Stimulated activated CD8-positive, alpha-beta memory T cell treated with anti-CD3 and anti-CD28 coated beads, Interleukin-15, amount 100 ng/mL, for 4 hours (primary cell): Measurements from ENCODE around the gene SHPK.

Experiments used
- DNase-seq, 2 donors: peaks; one replicate each; pipeline ENCODE4 v3.0.0-alpha.2; 2020; ENCODE audit warnings: low read depth in 2 of 2

SHPK gene

DNA sequence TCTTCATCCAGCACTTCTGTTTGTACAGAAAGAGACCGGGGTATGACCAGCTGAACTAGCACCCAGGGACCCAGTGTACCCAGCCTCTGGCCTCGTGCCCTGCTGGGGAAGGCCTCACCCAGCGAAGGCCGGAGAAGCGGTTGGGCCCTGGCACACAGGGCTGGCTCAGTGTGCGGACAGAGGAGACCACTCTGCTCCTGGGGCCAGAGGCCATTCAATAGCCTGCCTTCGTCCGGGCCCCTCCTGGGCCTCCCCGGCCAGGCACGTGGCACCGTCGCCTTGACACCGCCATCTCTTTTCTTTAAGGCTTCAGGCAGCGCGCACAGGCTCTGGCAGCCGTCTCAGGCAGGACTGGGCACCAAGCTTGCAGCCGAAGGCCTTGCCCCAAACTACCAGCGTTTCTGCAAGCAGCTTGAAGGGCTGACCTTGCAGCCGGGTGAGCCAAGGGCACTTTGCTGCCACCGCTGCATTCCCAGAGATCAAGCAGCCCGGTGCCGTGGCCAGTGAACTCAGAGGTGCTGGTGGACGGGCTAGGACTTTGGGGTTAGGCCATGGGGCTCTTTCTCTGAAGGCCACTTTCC, 24.4 kb upstream of the SHPK start:
- DNase-seq, result no peak

DNA sequence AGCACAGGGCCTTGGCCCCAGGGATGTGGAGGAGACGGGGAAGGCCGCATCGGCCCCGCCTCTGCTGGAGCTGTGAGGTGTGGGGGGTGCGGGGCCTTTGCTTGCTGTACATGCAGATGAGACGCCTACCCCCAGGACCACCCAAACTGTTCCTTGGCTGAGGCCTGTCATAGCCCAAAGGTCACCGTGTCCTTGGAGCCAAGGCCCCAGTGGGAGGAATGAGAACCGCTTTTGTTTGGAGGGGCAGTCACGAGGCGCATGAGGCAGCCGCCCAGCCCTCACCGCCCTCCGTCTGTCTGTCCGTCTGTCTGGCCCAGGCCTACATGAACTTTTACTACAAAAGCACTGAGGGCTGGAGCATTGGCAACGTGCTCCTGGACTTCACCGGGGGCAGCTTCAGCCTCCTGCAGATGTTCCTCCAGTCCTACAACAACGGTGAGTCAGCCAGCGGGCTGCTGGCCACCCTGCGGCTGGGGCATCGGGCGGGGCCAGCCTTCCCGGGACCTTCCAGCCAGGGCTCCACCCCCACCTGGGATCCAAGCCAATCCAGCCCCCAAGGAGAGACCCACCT, 23.6 kb upstream of the SHPK start:
- DNase-seq, result no peak

DNA sequence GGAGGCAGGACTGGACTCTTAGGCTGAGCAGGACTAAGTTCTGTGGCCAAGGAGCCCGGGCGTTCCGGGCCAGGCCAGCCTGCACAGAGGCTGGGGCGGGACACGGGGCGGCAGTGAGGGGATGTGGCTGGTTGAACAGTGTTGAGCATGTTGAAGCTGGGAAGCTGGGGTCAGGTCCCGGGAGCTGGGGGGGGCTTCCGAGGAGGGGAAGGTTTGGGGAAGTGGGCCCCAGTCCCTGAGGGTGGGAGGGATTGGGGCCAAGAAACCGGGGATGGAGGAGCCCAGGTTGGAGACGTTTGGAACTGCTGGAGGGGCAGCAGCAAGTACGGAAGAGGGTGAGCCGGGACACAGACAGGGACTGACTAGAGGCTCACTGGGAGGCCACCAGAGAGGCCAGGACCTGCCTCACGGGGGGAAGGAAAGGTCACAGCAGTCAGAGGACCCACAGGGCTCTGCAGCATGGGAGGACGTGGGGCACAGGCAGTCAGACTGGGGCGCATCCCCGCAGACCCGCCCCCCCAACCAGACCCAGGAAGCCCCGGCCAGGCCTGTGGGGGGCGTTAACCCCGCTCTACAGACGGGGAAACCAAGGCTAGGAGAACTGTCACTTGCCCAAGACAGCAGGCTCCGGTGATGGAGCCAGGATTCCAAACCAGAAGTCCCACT, 22.9 kb upstream of the SHPK start:
- DNase-seq, result no peak

DNA sequence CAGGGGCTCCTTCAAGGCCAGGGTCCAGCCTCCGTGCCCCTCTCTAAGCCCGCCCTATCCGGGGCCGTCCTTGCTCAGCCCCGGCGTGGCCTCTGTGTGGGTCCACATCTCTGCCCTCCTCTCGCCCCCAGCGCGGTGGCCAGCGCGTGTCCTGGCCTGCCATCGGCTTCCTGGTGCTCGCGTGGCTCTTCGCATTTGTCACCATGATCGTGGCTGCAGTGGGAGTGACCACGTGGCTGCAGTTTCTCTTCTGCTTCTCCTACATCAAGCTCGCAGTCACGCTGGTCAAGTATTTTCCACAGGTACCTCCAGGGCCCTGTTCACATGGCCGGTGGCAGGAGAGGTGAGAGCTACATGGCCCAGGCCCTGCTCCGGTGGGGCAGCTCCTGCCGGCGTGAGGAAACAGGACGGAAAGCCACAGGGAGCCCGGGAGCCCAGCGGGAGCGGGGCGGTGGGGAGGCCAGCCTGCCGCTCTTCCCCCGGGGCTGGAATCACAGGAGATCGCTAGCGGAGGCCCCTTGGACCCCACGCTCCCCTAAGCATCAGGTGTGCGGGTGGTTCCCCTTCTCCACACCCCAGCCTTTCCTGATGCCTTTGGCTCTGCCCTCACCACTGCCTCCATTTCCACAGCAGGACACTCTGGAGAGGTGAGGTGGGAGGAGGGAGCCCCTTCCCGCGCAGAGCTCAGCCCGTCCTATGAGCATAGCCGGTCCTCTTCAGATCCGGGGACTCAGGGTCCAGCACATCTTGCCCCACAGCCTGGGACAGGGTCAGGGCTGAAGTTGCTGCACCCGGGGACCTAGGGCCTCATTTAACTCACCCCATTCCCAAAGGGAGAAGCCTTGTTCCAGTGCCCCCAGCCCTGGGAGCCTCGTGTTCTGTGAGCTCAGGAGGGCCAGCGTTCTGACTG, 22.1 kb upstream of the SHPK start:
- DNase-seq, result no peak

DNA sequence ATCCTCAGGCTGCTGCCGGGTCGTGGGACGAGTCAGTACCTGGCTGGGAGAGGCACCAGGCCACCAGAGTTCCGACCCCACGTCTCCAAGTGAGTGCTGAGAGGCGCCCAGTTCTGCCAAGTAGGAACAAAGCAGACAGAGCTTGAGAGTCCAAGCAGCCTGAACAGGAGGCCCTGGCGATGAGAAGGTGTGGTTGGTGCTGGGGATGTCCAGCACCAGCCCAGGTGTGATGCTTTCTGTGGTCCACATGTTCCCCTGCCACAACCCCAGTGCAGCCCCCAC, 21.5 kb upstream of the SHPK start:
- DNase-seq, result no peak

DNA sequence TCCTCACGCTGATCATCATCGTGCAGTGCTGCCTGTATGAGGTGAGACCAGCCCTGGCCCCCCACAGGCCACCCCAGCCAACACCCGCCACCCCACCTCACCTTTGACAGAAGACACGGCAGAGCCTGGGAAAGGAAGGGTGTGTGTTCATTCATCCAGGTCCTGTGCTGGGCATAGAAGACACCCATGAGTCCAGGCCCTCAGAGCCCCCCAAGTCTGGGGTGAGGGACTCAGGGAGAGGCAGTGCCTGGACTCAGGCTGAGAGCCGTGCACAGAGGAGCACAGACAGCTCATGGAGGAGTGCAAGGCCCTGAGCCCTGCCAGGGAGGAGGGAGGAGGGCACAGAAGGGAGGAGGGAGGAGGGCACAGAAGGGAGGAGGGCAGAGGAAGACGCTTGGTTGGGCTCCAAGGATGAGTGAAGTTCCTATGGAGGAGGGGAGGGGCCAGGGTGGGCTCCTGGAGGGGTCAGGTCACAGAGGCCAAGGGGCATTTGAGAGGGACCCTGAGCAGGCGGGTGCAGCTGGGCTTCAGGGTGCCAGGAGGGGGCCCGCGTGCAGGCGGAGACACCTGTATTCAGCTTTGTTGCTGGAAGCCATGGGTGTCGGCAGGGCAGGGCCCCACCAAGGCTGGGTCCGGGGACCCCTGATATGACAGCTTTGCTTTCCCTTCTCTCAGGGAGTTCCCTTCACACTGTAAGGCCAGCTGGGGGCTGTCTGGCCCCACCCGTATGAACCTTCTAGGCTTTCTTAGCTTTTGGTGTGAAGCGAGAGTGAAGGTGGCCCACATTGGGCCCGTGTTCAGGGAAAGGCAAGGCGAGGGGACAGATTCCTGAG, 20.9 kb upstream of the SHPK start:
- DNase-seq, result no peak

DNA sequence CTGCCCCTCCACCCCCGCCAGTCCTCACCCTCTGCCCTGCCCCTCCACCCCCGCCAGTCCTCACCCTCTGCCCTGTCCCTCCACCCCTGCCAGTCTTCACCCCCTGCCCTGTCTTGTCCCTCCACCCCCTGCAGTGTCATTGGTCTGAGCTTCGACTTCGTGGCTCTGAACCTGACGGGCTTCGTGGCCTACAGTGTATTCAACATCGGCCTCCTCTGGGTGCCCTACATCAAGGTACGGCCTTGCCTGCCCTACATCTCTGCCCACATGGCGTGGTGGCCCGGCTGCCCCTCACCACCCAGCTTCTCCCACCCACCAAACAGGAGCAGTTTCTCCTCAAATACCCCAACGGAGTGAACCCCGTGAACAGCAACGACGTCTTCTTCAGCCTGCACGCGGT, 20.3 kb upstream of the SHPK start:
- no peak for DNase-seq

DNA sequence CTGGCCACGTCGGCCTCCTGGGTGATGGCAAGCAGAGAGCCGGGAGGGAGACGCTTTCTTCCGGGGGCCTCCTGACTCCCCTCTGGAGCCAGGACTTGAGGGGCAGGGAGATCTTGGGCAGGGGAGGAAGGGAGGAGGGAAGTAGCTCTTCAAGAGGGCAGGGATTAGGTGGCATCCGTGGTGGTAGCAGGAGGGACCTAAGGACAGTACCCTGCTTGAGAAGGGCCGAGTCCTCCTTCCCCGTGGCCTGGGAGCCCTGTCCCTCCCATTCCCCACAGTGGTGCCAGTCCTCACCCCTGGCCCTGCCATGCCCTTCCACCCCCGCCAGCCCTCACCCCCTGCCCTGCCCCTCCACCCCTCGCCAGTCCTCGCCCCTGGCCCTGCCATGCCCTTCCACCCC, 19.7 kb upstream of the SHPK start:
- no peak for DNase-seq

DNA sequence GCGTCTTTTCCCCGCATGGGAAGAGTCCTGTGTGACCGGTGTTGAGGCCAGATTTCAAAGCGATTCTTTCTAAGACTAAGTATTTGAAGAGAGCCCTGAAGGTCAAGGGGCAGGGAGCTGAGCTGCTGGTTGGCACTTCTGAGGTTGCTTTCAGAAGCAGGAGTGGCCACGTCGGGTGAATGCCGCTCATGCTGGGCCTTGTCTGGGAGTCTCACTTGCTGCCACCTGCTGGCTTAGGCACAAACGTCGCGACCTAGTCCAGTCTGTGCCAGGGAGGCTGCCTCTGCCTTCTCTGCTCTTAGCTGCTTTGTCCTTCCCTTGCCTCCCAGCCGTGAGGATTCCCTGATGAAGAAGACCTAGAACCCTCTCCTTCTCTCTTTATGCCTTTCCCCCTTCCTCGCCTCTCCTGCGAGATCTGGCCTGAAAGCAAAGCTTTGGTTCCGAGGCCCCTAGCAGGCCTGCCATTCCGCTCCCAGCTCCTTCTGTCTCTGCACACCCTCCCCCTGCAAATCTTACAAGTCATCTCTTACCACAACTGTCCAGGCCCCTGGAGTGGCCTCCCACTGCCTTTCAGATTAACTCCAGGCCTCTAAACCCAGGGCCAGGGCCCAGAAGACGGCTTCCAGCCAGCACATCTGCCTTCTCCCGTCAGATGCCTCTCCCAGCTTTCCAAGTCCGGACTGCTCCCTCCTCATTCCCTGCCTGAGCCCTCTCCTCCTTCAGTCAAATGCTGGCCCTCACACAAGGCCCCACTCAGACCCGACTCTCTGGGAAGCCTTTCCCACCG, 11.9 kb upstream of the SHPK start:
- no peak for DNase-seq

DNA sequence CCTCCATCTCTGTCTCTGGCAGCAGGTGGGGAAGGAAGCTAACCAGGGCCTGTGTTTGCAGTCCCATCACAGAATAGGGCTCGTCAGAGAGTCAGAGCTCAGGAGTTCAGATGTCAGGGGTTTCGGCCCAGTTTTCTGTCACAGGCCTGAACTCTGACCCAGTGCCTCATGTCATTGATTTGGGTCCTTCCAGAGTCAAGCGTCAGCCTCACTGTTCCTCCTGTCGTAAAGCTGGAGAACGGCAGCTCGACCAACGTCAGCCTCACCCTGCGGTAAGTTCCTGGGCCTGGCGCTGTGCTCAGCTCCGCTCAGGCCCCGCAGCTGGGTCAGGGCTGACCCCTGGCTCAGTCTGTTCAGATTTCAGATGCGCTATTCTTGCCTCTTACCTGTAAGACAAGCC, 11.2 kb upstream of the SHPK start:
- no peak for DNase-seq

DNA sequence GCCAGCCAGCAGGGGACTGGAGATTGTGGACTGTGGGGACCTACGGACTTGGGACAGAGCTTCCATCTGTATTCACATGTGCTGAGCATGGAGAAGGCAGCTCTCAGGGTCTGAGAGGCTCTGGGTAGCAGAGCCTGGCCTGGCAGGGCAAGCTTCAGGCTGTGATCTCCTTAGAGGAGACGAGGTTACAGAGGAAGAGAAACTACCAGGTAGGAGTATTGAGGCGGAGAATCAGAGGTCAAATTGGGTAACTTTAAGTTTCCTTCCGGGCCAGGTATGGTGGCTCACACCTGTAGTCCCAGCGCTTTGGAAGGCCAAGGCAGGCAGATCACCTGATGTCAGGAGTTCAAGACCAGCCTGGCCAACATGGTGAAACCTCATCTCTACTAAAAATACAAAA, 9.3 kb upstream of the SHPK start:
- DNase-seq, result no peak

DNA sequence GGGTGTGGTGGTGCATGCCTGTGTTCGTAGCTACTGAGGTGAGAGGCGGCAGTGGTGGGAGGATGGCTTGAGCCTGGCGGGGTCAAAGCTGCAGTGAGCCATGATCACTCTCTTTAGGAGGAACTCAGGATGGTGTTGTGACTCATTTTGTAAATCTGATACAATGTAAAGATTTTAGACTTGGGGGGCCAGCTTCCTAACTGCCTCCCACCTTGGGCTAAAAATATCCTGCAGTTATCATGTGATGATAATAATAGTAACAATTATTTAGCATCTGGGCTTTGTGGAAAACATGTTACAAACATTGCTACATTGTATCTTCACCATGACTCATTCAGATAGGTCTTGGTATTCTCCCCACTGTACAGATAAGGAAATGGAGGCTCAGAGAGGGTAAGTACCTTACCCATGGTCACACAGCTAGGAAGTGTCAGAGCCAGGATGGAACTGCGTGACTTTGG, 7.9 kb upstream of the SHPK start:
- DNase-seq, result no peak

DNA sequence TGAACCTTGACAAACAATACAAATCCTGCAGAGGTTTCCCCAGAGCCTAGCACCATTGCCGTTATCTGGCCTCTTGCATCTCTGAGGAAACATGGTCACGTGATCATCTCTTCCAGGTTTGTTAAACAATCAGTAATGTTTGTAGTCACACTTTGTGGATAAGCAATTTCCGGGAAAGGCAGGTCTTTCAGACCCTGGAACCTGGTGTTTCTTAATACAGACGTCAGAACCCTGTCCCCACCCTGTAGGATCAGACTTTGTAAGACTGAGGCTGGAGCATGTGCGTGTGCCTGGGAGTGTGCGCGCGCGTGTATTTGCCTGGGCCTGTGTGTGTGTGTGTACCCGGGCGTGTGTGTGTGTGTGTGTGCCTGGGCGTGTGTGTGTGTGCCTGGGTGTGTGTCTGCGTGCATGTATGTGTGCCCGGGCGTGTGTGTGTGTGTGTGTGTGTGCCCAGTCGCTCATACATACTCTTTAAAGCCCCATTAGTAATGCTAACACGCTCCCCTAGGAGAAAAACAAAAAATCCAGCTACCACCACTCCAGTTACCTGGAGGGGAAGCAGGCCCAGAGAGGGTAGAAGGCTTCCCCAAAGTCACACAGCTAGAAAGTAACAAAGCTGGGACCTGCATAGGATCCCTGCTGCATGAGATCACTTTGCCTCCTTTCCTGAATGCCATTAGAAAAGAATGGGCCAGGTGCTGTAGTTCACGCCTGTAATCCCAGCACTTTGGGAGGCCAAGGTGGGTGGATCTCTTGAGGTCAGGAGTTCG, 5.9 kb upstream of the SHPK start:
- no peak for DNase-seq

DNA sequence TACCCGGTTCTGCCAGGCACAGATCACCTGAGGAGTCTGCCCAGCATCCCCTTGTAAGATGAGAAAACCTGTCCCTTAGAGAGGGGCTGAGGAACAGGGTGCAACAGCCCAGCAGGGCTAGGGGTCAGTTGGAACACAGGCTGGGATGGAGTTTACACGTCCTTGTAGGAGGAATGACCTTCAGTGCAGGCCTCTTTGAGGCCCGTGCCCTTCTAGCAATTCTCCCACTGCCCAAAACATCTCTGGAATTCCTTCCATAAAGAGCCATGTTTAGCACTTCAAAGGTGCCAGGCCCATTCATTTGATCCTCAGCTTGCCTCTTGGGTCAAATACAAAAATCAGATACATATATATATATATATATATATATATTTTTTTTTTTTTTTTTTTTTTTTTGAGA, 5.0 kb upstream of the SHPK start:
- no peak for DNase-seq

DNA sequence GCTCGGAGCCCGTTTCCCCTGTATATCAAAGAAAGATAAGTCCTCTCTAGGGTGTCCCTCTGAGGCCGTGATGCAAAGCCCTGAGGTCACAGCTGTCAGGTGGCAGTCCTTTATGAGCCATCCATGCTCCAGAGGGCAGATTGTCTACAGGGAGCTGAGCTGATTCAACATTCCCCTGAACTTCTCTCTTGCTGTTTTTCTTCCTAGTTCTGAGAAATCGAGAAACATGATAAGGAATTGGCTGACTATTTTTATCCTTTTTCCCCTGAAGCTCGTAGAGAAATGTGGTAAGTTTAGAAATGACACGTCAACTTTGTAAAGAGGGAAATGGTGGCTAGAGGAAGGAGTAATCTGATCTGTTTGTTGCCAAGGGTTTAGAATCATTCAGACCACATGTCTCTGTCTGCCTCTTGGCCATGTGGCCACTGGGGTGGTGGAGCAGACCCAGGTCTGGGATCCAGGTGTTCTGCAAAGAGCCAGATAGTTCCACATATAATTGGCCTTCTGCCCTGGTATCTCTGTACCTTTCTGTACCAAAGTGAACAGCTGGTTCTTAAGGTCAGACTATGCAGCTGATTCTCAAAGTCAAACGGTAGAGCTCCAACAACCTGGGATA, 4.0 kb upstream of the SHPK start:
- no peak for DNase-seq

DNA sequence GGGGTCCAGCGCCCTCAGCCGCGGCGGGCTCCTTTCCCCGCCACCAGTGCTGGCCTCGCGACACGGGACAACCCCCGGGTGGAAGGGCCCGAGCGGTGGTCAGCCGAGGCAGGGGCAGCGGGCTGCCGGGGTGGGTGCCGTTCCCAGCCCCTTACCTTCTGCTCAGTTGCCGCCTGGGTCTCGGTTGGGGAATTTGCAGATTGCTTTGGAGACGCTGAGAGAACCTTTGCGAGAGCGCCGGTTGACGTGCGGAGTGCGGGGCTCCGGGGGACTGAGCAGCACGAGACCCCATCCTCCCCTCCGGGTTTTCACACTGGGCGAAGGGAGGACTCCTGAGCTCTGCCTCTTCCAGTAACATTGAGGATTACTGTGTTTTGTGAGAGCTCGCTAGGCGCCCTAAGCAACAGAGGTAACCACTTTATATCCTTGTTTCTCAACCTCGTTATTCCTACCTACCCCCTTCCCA, 891 bp upstream of the SHPK start:
- DNase-seq, result no peak

DNA sequence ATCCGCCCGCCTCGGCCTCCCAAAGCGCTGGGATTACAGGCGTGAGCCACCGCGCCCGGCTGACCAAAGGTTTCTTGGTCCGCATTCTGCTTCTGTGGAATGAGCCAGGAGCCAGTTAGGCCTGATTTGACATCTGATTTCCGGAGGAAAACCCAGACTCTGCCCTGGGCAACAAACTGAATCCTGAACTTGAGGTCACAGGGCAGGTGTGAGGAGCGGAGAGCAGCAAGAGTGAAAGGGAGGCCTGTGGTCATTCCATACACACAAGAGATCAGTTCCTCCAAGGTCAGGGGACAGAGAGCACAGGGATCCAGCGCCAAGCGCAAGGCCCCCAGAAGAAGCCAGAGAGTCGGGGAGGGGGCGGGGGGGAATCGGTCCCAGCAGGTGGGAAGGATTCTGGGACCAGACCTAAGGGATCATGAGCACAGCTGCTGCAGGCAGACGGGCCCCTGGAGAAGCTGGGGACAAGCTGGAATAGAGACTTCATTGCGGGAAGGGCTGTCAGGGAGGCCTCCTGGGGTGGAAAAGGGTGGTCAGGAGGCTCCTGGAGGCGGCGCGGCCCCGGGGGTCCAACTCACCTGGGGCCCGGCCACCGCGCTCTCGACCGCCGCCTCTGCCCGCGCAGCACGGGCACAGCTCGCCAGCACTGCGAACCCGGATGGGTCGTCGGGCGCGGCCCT, 436 bp downstream of the SHPK start:
- no peak for DNase-seq

DNA sequence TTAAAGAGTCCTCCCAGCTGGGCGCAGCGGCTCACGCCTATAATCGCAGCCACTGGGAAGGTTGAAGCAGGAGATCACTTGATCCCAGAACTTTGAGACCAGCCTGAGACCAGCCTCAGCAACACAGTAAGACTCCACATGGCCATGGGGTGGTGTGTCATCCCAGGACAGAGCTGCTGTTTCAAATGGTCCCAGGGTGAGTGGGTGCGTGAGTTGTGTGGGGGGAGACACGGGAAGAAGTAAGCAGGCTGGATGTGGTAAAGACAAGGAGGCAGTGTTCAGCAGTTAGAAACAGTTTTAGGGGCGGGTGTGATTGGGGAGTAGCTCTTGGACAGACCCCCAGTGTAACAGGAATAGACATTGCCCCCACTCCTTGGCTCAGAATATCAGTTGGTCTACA, 3.8 kb downstream of the SHPK start:
- no peak for DNase-seq

DNA sequence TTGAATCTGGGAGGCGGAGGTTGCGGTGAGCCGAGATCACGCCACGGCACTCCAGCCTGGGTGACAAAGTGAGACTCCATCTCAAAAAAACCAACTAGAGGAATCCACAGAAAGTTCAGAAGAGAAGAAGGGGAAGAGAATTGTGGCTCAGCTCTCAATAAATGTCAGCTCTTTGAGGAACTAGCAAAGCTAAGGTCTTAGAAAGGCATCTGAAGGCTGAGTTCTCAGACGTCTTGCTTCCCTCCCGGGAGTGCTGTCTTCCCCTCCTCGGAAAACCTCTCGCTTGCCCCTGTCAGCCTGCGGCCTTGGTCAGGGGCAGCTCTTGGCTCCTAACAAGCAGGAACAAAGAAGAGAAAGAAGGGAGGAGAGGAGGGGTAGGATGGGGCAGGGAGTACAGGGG, 5.3 kb downstream of the SHPK start:
- no peak for DNase-seq
